PC-3 (cell line): ENCODE measurements around the gene PKN1.

Experiments used
- CTCF ChIP-seq: fragments of 300-600 bp; sonication (generic); conservative IDR thresholded peaks from 2 replicates; pipeline ENCODE4 v1.5.1; 2017; ENCODE audit warnings: antibody characterized with exemption, low read depth, mild to moderate bottlenecking, low read length
- EZH2phosphoT487 ChIP-seq: fragments of 300-600 bp; sonication (generic); IDR thresholded peaks from 2 replicates; pipeline ENCODE4 v1.6.1; 2018; ENCODE audit warnings: mild to moderate bottlenecking, antibody characterized with exemption, low read length, borderline replicate concordance

GRCh38 chr19:14503285-14503684 is 70.2 kb downstream of the PKN1 start:
- no peak for TF ChIP-seq CTCF
- no peak for TF ChIP-seq EZH2phosphoT487
